Type B pancreatic cell (in vitro differentiated cells): ENCODE measurements around the gene RBP4. TPM values are rescaled to one million over a fixed set of nuclear protein-coding genes. Genes with fewer than 3 reads are reported as not detected.

ENCODE experiments used
- DNase-seq: peaks from one replicate; pipeline ENCODE4 v3.0.0; 2021; ENCODE audit warnings: mixed read lengths; ENCODE audit not compliant: unreplicated experiment; ENCODE audit errors: extremely low spot score
- H3K27ac Mint-ChIP-seq: 2 replicates; pipeline ENCODE4 v1.8.0; 2021; ENCODE audit warnings: mild to moderate bottlenecking, mixed read lengths
- H3K27me3 Mint-ChIP-seq: 2 replicates; pipeline ENCODE4 v1.8.0; 2021; ENCODE audit warnings: mixed read lengths
- H3K36me3 Mint-ChIP-seq: 2 replicates; pipeline ENCODE4 v1.8.0; 2021; ENCODE audit warnings: mixed read lengths
- H3K4me1 Mint-ChIP-seq: one replicate; pipeline ENCODE4 v1.8.0; 2021; ENCODE audit warnings: mixed read lengths; ENCODE audit not compliant: unreplicated experiment
- H3K4me3 Mint-ChIP-seq: 2 replicates; pipeline ENCODE4 v1.8.0; 2021; ENCODE audit warnings: mild to moderate bottlenecking, mixed read lengths
- H3K9me3 Mint-ChIP-seq: 2 replicates; pipeline ENCODE4 v1.8.0; 2021; ENCODE audit warnings: mixed read lengths
- total RNA-seq: library from RNA; stranded (reverse); gene quantifications from 2 replicates; pipeline ENCODE4 v1.2.1, GENCODE V29; 2021; ENCODE audit warnings: low replicate concordance
- TF ChIP-seq, protein P1 (sequence below): fragments of 200-600 bp; sonication (generic); conservative IDR thresholded peaks from 2 replicates; pipeline ENCODE4 v1.5.0; 2021; ENCODE audit warnings: antibody characterized with exemption, mild to moderate bottlenecking

Gene RBP4
- total RNA-seq, 1 donor from 2014 or later: 30.3 TPM

DNA sequence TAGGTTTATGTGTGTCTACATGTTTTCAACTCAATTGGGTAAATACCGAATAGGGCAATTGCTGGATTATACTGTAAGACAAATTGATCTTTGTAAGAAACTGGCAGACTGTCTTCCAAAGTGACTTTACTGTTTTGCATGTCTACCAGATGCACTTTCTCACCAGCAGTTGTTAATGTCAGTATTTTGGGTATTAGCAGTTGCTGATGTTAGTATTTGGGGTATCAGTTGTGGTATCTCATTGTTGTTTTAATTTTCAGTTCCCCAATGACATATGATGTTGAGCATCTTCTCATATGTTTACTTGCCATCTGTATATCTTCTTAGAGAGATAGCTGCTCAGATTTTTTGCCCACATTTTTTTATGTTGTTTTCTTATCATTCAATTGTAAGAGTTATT, 21.9 kb upstream of the RBP4 start:
- Mint-ChIP-seq H3K4me1 (no peaks in the 10 kb centered on the region), H3K36me3 (no peaks in the 10 kb centered on the region), H3K9me3 (no peaks in the 10 kb centered on the region), H3K4me3 (no peak overlapping the region), H3K27ac (no peak overlapping the region), H3K27me3 (peaks cover 36% of the 10 kb centered on the region)
- no peak for DNase-seq
- TF ChIP-seq, protein P1, sequence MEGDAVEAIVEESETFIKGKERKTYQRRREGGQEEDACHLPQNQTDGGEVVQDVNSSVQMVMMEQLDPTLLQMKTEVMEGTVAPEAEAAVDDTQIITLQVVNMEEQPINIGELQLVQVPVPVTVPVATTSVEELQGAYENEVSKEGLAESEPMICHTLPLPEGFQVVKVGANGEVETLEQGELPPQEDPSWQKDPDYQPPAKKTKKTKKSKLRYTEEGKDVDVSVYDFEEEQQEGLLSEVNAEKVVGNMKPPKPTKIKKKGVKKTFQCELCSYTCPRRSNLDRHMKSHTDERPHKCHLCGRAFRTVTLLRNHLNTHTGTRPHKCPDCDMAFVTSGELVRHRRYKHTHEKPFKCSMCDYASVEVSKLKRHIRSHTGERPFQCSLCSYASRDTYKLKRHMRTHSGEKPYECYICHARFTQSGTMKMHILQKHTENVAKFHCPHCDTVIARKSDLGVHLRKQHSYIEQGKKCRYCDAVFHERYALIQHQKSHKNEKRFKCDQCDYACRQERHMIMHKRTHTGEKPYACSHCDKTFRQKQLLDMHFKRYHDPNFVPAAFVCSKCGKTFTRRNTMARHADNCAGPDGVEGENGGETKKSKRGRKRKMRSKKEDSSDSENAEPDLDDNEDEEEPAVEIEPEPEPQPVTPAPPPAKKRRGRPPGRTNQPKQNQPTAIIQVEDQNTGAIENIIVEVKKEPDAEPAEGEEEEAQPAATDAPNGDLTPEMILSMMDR: no peak

DNA sequence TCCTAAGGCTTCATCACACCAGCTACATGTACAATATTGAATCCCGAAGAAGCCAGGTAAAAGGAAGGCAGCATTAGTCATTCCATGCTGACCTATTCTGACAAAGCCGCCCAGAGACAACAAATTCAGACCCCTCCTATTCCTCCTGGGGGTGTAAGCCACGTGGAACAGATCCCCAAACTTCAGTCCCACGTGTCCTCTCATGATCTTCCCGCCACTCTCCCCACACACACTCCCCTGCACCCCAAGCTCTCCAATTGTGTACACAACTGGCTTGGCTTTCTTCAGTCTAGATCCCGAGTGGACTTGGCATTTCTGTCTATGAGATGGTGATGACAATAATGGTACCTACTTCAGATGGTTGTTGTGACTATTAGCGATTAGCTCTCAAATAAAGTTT, 19.9 kb upstream of the RBP4 start:
- H3K27ac Mint-ChIP-seq: no peak overlapping the region
- TF ChIP-seq, protein P1: no peak
- H3K4me3 Mint-ChIP-seq: no peak overlapping the region

DNA sequence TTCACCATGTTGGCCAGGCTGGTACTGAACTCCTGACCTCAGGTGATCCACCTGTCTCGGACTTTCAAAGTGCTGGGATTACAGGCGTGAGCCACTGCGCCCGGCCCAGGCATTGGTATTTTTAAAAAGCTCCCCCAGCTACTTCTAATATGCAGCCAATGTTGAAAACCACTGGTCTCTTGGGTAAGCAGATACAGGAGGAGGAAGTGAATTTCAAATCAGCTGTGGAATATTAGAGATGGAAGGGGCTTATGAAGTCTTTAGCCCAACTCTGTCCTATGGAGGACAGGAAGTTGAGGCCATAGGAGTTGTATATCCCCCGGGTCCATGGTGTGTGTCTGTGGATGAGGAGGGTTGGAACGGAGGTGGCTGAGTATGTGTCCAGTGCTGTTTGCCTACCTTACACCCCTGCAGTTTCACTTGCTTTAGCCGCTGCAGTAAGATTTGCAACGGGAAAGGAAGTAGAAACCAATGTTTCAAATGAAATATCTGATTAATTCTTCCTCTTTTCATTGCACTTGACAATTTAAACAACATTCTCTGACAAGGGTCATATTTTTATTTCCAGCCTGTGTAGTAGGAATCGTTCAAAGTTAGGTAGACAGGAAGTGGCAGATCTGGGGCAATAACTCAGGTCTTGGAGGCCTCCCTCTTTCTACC, 14.7 kb upstream of the RBP4 start:
- TF ChIP-seq, protein P1: no peak
- Mint-ChIP-seq H3K4me3 (no peak overlapping the region), H3K9me3 (no peaks in the 10 kb centered on the region), H3K36me3 (no peaks in the 10 kb centered on the region), H3K27me3 (peaks cover 35% of the 10 kb centered on the region), H3K27ac (no peak overlapping the region), H3K4me1 (peaks cover 5% of the 10 kb centered on the region)
- DNase-seq: no peak

More for the DNA sequence above, 19.9 kb upstream of the RBP4 start:
- DNase-seq: no peak
- peaks cover 40% of the 10 kb centered on the region for H3K27me3 Mint-ChIP-seq
- H3K36me3 Mint-ChIP-seq: no peaks in the 10 kb centered on the region
- no peaks in the 10 kb centered on the region for H3K9me3 Mint-ChIP-seq
- H3K4me1 Mint-ChIP-seq: peaks cover 5% of the 10 kb centered on the region

DNA sequence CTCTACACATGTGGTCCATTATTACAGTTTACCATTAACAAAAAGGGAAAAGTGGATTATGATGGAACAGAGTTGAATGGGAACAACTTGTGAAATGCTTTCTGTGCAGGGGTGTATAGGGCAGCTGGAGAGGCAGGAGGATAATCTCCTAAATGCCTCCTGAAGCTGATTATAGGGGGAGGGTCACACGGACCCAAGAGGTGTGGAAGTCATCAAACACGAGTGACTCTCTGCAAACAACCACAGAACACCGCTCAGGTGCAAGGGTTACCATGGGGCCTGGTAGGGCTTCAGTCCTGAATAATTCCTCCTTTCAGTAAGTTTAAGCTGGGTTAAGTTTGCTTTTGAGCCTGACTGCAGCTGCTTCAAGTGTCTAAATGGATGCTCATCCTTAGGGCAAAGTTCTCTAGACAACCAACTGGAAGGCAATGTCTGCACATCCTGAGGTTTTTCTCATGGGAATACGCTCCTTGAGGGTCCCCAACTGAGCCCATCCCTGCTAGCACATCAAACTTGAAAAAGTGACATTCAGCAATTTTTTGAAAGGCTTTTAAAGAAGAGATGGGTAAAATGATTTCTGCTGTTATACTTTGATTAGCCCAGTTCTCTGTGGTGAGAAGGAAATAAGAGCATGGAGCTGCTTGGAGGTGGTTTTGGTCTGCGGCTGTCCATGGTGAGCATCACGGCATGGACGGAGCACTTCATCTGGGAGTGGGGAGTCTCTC, 13.2 kb upstream of the RBP4 start:
- Mint-ChIP-seq H3K4me3 (no peak overlapping the region), H3K9me3 (no peaks in the 10 kb centered on the region), H3K27me3 (peaks cover 27% of the 10 kb centered on the region), H3K27ac (no peak overlapping the region), H3K4me1 (peaks cover 5% of the 10 kb centered on the region), H3K36me3 (no peaks in the 10 kb centered on the region)
- no peak for DNase-seq
- TF ChIP-seq, protein P1: no peak

DNA sequence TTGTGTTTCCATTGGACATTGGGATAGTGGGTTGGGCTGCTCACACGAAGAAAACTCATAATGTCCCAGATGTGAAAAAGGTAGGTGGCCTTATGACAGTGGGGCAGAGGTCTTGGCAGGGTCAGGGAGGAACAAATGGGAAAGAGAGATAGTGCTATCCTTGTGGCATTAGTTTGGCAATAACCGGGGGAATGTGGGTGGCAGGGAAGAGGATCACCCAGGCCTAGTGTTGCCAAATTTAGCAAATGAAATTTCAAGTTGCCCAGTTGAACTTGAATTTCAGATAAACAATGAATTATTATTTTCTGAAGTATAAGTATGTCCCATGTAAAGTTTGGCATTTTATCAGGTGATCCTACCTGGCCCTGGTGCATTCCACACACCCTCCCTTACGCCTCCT, 12.1 kb upstream of the RBP4 start:
- Mint-ChIP-seq H3K27me3 (peaks cover 31% of the 10 kb centered on the region), H3K4me1 (peaks cover 5% of the 10 kb centered on the region), H3K27ac (no peak overlapping the region), H3K4me3 (no peak overlapping the region), H3K36me3 (no peaks in the 10 kb centered on the region), H3K9me3 (no peaks in the 10 kb centered on the region)
- TF ChIP-seq, protein P1: no peak
- DNase-seq: no peak
